Lower leg skin (tissue), 4 donors: ENCODE results near the gene PGF. TPM values are rescaled to one million over a fixed set of nuclear protein-coding genes. Genes with fewer than 3 reads are reported as not detected.

ENCODE experiments used
- DNase-seq, 2 donors: peaks; one replicate each; pipeline ENCODE4 v3.0.0-alpha.2; 2019; ENCODE audit warnings: low spot score in 2 of 2
- H3K4me3 ChIP-seq: fragments of 200-600 bp; sonication (generic); 2 replicates; pipeline ENCODE4 v1.5.1; 2017; ENCODE audit warnings: mild to moderate bottlenecking, low read depth; ENCODE audit not compliant: poor library complexity, severe bottlenecking
- POLR2A ChIP-seq, 2 donors: fragments of 450-650 bp; IDR thresholded peaks; one replicate each; pipeline ENCODE4 v1.6.1; 2016 to 2017; ENCODE audit warnings: antibody characterized with exemption in 2 of 2, mild to moderate bottlenecking in 1 of 2, moderate library complexity in 1 of 2
- WGBS, 2 donors: methylation state at CpG; one replicate each; pipeline ENCODE4 v1.1.5; 2018; 5-methylcytosine and 5-hydroxymethylcytosine counted together
- intact Hi-C: fragments of 100-400 bp; cut with DNase I; formaldehyde crosslinking; loops from one replicate; pipeline ENCODE4 v1.15.0; 2023; ENCODE audit warnings: low total_unique reads
- total RNA-seq, 4 donors: library from RNA; depleted of rRNA; stranded (reverse); fragments of >200 nt; gene quantifications; one replicate each; pipeline ENCODE4 v1.1.0, GENCODE V29; 2016
- TF ChIP-seq, protein P1 (sequence below), 3 donors: fragments of 450-650 bp; IDR thresholded peaks; one replicate each; pipeline ENCODE4 v1.5.1; 2016; ENCODE audit warnings: antibody characterized with exemption in 3 of 3, mild to moderate bottlenecking in 3 of 3, moderate library complexity in 2 of 3

PGF gene
- total RNA-seq, 4 donors from 2014 or later = 9.8 to 22.3 (median 14.0) TPM

DNA sequence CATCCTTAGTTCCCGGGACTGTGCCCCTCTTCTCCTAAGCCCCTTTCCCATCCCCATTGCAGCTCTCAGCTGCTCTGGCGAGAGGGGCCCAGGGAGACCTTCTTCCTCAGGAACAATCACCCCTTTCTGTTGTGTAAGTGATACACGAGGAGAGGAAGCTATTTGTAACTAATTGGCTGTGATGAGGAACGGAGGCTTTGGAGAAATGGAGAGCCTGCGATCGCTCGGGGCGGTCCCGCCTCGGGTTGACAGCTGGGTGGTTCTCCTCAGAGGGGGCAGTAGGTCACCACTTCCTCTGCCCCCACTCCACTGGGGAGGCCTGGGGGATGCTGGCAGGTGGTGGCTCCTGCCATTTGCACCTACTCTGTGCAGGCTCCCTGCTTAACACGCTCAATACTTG is 6.6 kb upstream of the PGF start:
- TF ChIP-seq, protein P1, sequence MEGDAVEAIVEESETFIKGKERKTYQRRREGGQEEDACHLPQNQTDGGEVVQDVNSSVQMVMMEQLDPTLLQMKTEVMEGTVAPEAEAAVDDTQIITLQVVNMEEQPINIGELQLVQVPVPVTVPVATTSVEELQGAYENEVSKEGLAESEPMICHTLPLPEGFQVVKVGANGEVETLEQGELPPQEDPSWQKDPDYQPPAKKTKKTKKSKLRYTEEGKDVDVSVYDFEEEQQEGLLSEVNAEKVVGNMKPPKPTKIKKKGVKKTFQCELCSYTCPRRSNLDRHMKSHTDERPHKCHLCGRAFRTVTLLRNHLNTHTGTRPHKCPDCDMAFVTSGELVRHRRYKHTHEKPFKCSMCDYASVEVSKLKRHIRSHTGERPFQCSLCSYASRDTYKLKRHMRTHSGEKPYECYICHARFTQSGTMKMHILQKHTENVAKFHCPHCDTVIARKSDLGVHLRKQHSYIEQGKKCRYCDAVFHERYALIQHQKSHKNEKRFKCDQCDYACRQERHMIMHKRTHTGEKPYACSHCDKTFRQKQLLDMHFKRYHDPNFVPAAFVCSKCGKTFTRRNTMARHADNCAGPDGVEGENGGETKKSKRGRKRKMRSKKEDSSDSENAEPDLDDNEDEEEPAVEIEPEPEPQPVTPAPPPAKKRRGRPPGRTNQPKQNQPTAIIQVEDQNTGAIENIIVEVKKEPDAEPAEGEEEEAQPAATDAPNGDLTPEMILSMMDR (IDR thresholded peaks at IDR 0.05) = no peak
- TF ChIP-seq POLR2A (IDR thresholded peaks at IDR 0.05) = no peak
- WGBS, 2 donors = 82 to 84% methylated on average over 11 of the region's 11 CpGs
- intact Hi-C loops = no loop called here
- no peak for DNase-seq
- no peak overlapping the region for H3K4me3 ChIP-seq

DNA sequence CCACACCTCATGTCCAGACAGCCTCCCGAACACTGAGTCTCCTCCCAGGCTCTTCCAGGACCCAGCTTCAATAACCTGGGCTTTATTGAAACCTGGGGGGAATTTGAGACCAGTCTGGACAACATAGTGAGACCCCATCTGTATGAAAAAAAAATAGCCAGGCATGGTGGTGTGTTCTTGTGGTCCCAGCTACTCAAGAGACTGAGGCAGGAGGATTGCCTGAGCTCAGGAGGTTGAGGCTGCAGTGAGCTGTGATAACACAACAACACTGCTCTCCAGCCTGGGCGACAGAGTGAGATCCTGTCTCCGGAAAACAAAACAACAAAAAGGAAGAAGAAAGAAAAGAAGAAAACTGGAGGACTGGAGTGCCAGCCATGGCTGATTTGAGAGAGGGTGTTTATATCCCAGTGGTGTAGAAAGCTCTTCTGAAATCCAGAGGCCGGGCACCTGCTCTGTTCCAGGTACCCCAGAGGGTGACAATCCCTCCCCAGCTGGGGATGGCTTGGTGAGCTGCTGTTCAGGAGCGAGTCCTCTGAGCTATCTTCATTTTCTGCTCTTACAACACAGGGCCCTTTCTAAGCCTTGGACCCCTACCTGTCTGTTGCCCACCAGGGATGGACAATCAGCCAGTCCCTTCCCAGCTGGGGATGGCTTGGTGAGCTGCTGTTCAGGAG is 6.0 kb upstream of the PGF start:
- WGBS, 2 donors = 80 to 85% methylated on average over 5 of the region's 5 CpGs
- TF ChIP-seq POLR2A (IDR thresholded peaks at IDR 0.05) = no peak
- TF ChIP-seq, protein P1 (IDR thresholded peaks at IDR 0.05) = no peak
- intact Hi-C loops = no loop called here
- no peak overlapping the region for H3K4me3 ChIP-seq
- DNase-seq = no peak

DNA sequence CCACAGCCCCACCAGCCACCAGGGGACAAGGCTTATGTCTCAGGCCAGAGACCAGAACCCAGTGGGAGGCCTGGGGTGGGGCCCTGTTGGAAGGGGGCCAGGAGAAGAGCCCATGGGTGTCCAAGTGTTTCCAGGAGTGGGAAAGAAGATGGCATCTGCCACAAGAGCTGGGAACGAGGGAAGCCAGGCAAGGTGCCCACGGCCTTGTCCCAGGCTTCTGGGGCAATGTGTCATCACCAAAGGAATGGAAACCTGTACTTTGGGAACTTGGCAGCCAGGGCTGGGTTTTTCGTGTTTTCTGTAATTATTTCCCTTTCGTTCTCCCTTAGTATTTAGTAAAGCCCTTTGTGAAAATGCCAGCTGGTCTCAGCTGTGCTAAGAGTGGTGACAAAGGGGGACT is 5.3 kb upstream of the PGF start:
- intact Hi-C loops = no loop called here
- TF ChIP-seq POLR2A (IDR thresholded peaks at IDR 0.05) = no peak
- TF ChIP-seq, protein P1 (IDR thresholded peaks at IDR 0.05) = no peak
- no peak overlapping the region for H3K4me3 ChIP-seq
- DNase-seq = no peak
- 70 to 77% methylated on average over 4 of the region's 4 CpGs for WGBS, 2 donors

DNA sequence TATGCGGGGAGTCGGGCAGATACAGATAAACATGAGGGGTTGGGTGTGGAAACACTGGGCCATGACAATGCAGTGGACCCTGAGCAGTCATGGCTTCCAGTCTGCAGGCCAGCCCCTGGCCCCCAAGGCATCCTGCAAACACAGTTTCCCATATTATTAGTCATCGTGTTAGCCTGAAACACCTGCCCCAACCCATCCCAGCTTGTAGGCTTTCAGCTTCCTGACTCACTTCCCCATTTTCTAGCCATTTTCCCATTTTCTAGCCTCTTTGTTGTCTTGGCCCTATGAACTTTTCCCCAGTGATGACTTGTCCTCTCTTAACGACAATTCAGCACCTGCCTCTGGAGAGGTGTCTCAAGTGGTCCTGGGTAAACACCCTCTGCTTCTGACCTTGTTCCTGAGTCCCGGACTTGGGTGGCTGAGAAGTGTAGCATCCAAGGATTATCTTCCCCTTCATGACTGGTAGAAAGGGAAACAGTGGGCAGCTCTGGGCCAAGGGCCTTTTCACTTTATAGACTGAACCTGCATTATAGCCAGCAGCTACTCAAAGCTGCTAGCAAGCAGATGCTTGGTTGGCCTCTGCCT is 4.3 kb upstream of the PGF start:
- H3K4me3 ChIP-seq = no peak overlapping the region
- TF ChIP-seq POLR2A (IDR thresholded peaks at IDR 0.05) = no peak
- TF ChIP-seq, protein P1 (IDR thresholded peaks at IDR 0.05) = no peak
- no peak for DNase-seq
- intact Hi-C loops = no loop called here
- WGBS, 2 donors = 71 to 80% methylated on average over 5 of the region's 5 CpGs

DNA sequence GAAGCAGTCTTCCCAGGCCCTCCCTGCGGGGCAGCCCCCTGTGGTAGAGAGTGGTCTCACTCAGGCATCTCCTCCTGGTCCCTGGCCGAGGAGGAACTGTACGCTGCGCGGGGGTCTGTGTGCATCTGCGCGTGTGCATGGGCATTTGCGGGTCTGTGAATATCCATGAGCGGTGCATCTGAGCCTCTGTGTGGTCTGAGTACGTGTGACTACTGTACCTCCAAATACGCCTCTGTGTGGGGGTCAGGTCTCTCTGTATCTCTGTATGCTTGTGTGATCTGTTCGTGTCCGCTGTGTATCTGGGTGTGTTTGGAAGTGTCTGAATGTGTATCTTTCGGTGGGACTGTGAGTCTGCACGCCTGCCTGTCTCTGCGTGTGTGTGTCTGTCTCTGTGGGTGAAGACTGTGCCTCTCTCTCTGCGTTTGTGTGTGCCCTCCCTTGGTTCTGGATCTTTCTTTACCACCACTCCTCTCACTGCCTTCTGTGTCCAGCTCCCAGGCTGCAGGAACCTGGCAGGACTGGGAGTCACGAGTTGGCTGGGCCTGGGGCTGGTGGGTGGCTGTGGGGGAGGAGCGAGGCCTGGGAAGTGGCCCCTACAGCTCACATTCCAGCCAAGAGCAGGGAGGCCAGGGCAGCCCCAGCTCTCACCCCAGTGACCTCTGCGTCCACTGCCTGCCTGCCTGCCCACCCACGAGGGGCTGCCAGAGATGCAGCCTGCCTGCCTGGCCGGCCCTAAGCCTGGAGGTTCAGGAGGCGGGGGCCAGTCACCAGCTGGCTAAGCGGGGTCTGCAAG is 1.1 kb upstream of the PGF start:
- intact Hi-C loops = no loop called here
- TF ChIP-seq, protein P1 (IDR thresholded peaks at IDR 0.05) = no peak
- TF ChIP-seq POLR2A (IDR thresholded peaks at IDR 0.05) = no peak
- H3K4me3 ChIP-seq = no peak overlapping the region

More for the DNA sequence above, 1.1 kb upstream of the PGF start:
- WGBS, 2 donors = 86 to 92% methylated on average over 23 to 24 of the region's 24 CpGs
- DNase-seq = no peak
